ENCODE results near the gene ZNF664.
"Not testable (repeated sequence)": the region's sequence is repeated elsewhere in the genome, so short reads cannot be mapped to it uniquely, and the experiment has no call there.

ZNF664 gene

DNA sequence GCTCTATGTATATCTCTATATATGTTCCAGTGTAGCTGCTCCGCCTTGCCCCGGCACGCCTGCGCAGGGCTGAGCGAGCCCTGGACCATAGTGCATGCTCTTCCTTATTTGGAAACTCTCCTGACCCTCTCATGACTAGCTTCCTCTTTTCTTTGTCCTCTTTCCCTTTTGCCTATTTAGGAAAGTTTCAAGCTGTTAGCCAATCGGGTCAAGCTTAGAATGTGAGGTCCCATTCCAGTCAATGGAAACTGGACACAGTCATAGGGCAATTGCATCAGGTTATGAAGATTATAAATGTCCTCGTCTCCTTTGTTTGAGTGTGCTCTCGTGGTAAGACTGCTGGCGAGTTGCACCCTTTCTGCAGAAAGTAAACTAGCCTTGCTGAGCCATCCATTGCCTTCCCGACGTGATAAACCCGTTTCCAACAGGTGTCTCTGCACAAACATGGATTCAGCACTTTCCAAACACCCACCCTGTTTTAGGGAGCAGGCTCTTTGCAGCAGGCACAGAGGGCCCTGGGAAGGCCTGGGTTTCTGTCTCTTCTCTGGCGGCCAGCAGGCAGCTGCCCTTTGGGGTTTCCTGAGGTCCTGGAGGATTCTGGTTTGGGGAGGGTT lies 31.3 kb upstream of the ZNF664 start:
- DNase-seq (ENCODE audit: low read depth, low spot score) = no peak

GRCh38 chr12:123942238-123942653 lies 30.8 kb upstream of the ZNF664 start:
- DNase-seq (ENCODE audit: low read depth, low spot score) = no peak

DNA sequence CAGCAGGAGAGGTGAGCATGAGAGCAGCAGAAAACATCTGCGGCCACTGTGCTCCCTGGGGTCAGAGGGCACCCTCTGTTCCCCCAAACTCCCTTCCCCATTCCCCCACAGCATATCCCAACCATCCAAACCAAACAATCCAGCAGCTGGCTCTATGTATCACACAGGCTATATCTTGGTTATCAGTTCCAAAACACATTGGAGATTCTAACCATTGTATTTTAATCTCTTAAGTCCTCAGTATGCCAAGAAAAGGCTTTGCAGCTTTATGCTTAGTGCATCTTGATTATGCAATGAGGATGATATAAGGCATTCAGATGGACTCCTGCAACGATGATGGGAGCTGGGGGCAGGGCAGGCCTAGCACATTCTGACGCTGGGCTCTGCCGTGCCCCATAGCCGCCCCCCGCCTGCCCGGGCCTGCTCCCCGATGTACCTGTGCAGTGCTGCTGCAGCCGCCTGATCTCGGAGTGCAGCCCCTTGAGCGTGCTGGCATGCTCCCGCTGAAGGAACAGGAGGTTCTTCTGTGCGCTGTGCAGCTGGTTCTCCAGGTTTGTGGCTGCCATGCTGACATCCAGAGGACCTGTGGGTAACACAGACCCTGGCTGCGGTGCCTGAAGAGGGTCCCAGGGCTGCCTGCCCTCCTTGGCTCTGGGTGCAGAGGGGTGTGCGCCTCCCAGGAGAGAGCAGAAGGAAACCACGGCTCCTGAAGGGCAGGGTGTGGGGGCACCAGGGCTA lies 29.9 kb upstream of the ZNF664 start:
- no peak for DNase-seq (ENCODE audit: low read depth, low spot score)

GRCh38 chr12:123943816-123944215 lies 29.2 kb upstream of the ZNF664 start:
- DNase-seq (ENCODE audit: low read depth, low spot score) = no peak

DNA sequence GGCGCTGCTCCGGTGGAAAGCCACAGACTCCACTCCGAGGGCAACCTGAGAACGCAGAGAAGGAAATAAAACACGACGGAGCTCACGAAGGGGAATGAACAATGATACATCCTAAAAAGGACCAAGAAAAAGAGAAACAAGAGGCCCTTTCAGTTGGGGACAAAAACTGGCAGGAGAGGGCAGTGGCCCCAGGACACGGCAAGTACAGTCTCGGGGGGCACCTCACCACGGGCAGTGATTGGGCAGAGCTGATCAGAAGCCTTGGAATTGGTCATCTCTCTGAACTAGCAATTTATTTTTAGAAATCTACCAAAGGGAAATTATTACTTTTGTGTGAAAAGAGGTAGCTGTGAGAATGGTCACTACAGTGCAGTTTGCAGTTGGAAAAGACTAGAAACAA lies 28.3 kb upstream of the ZNF664 start:
- no peak for DNase-seq (ENCODE audit: low read depth, low spot score)

DNA sequence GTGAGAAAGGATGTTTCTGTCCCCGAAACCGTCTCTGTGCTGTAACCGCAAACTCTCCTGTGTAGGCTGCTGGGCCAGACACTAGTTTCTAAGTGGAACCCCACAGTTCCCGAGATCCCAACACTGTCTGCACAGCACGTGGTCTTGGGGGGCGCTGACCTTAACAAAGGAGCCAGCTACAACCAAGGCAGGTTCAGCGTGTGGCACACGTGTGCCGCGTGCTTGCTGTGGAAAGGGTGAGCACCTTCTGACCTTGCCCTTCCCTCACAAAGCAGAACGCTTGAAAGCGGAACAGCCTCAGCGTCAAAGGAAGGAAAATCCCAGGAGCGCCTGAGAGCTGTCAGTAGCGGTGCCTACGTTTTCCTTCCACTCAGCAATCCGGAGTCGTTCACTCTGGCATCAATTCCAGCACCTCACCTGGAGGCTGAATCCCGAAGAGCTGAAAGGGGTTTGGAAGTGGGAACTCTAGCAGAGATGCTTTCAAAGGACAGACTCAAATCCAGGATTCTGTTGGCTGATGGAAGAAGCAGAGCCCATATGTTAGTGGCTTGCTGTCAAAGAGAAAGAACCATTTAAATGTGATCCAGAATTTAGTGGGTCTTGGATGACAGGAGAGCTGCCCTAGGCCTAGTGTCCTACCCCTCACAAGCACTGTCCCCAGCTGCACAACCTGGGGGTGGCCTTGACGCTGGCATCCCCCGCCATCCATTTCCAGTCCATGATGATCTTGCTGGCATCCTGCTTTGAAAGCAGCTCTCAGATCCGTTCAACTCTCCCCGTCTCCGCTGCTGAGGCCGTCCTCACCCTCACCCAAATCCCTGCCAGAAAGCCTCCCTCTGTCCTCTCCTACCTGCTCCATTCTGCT lies 27.5 kb upstream of the ZNF664 start:
- no peak for DNase-seq (ENCODE audit: low read depth, low spot score)

DNA sequence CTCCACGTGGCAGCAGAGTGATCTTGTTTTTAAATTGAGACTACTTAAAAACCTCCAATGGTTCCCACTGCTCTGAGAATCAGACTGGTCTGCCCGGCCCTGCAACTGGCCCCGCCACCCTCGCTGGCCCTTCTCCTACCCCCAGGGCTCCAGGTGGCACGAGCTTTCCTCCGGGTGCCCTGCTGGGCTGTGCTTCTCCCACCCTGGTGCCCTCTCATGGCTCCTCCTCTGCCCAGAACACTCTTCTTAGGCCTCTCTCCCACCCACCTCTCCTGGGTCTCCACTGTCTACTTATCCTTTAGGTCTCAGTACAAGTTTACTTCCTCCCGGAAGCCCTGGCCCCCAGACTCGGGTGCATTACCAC lies 26.9 kb upstream of the ZNF664 start:
- DNase-seq (ENCODE audit: low read depth, low spot score) = no peak

DNA sequence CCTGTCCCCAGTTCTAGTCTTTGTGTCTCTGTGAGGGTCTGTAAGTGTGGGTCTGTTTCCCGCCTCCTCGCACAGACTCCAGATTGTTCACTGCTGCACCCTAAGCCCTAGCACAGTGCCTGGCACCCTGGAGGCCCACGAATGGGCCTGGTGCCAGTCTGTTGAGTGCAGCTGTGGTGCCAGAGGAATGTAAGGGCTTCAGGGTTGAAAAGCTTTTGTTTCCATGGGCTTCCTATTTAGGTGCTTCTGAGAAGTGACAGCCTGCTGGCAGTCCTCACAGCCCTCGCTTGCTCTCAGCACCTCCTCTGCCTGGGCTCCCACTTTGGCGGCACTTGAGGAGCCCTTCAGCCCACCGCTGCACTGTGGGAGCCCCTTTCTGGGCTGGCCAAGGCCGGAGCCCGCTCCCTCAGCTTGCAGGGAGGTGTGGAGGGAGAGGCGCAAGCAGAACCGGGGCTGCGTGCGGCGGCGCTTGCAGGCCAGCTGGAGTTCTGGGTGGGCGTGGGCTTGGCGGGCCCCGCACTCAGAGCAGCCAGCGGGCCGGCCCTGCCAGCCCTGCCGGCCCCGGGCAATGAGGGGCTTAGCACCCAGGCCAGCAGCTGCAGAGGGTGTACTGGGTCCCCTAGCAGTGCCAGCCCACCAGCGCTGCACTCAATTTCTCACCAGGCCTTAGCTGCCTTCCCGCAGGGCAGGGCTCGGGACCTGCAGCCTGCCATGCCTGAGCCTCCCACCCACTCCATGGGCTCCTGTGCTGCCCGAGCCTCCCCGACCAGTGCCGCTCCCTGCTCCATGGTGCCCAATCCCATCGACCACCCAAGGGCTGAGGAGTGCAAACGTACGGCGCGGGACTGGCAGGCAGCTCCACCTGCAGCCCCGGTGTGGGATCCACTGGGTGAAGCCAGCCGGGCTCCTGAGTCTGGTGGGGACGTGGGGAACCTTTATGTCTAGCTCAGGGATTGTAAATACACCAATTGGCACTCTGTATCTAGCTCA lies 26.2 kb upstream of the ZNF664 start:
- not testable (repeated sequence) for DNase-seq (ENCODE audit: low read depth, low spot score)

GRCh38 chr12:123947531-123947930 lies 25.5 kb upstream of the ZNF664 start:
- DNase-seq (ENCODE audit: low read depth, low spot score) = not testable (repeated sequence)

DNA sequence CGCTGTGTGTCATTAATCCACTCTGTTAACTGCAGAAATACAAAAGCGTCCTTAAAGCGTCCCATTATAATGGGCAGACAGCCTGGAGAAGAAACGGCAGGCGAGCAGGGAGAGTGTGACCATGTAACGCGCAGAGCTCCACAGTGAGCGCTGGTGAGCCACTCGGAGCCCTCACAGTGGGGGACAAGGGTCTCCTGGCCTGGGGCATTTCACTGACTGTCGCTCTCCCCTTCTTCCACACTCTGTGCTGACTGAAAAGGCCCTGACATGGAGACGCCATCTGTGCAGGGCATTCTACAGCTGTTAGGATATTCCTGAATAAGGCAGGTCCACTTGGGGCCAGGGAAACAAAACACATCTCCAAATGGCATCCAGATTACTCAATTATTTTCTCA lies 24.6 kb upstream of the ZNF664 start:
- DNase-seq (ENCODE audit: low read depth, low spot score) = no peak

GRCh38 chr12:123948796-123949769 lies 23.9 kb upstream of the ZNF664 start:
- no peak for DNase-seq (ENCODE audit: low read depth, low spot score)

GRCh38 chr12:123949770-123950165 lies 23.2 kb upstream of the ZNF664 start:
- DNase-seq (ENCODE audit: low read depth, low spot score) = no peak

DNA sequence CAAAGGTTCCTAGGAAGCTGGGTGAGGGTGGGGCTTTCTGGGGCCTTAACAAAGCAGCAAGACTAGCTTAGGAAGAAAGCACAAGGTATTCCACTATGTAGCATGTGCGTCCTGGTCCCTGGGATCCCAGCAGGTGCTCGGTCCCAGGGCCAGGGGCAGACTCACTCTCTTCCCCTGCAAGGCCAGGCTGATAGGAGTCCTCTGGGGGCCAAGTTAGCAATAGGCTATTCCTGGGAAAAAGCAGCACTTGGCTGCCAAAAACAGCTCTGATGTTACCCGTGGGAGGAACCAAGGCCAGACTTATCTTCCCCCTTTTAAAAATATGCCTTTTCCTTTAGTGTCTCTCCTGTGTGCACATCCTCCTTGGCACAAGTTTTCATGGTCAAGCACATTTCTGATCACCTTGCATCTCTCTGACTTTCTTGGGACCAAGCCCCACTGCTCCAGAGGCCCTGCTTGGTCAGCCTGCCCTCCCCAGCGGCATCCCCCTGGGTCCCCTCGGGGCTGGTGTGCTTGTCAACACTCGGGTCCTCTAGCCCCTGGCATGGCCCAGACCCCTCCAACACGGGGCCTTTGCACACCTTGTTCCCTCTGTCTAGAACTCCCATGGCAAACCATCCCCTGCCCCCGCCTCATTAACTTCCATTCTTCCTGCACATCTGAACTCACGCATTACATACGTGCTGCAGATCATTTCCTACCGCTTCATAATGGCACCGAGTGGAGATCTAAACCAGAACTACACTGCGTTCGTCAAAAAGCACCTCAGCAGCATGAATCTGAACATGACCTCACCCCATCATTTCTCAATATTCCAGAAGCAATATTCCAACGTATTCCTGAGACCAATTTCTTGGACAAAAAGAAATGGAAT lies 22.3 kb upstream of the ZNF664 start:
- no peak for DNase-seq (ENCODE audit: low read depth, low spot score)

DNA sequence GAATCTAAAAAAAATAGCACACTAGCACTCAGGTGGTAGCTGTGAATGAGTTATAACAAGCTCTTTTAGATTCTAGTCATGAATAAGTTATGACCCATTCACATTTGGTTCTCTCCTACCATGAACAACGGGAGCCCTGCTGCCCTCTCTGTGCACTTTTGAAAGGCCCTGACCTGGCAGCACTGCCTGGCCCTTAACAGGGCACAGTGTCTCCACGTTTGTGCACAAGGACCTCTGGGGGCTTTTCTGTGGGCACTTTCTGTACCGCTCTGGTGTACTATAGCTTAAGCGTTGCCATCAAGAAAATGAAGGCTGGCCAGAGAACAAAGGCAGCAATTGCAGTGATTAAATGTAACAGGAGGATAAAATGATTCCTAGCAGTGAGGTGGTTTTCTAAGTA lies 21.5 kb upstream of the ZNF664 start:
- DNase-seq (ENCODE audit: low read depth, low spot score) = no peak

DNA sequence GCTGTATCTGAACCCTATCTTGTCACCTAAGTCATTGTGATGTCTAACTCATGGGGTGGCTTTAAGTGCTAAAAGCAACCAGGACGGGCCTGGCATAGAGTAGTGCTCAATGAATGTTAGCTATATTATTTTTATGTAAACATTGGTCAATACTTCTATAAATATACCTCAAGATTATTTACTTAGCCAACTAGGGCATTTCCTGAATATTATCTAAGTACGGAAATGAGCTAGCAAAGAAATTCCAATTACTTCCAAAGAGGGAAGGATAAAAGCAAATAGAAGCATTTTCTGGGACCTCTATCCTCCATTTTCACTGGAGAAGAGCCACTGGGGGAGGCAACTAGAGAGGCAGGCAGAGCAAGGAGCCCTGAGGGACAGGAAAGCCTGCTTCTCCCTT lies 21.0 kb upstream of the ZNF664 start:
- no peak for DNase-seq (ENCODE audit: low read depth, low spot score)

- no peak for DNase-seq (ENCODE audit: low read depth, low spot score)
These were observed 18.2 kb upstream of the ZNF664 start for GRCh38 chr12:123954647-123955350.

DNA sequence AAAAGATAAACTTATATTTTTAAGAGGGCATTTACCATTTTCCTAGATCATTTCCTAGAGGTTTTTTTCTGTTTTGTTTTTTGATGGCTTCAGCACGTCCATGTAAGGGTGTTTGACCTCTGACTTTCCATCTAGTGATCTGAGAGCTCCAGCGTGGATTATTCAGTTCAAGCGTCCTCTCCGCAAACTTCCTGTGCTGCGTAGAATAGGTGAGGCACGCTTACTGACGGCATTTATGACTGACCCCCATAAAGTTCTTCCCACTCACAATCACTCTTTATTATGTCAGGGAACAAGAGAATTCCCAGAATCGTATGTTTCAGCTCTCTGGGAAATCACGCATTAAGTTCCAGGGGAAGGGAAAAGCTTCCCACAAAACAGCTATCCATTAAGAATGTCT lies 16.8 kb upstream of the ZNF664 start:
- DNase-seq (ENCODE audit: low read depth, low spot score) = no peak

DNA sequence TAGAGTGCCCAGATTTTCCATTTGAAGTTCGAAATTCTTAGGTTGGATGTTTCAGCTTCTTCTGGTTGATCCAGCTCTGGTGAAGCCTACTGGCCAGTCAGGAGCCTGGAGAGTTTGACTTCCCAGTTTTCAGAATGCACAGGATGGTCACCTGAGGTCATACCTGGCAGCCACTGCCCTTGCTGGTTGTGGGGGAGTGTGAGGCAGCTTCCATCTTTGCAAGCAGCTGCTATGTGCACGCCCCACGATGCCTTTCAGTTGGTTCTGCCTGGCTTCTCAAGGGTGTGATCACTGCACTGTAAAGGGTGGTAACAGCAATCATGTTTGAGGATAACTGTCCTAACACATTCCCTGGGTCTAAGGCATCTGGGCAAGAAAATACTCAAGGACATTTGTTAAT lies 15.8 kb upstream of the ZNF664 start:
- no peak for DNase-seq (ENCODE audit: low read depth, low spot score)

DNA sequence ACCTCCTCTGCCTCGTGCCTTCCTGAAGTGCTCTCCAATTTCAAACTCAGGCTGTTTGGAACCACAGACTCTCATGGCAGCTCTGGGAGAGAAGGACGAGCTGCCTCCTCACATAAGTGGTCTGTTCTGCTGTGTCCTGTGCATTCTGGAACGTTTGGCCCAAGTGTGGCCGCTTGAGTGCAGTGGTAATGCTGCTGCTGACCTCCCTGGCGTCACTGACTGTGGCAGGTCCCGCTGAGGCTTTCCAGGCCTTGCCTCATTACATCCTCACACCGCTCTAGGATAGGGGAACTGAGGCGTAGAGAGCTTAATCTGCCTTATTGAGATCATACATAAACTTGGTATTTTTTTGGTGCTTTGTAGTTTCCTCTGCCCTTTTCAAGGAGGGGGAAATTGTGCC lies 14.6 kb upstream of the ZNF664 start:
- no peak for DNase-seq (ENCODE audit: low read depth, low spot score)

All from activated naive CD8-positive, alpha-beta T cell treated with anti-CD3 and anti-CD28 coated beads, Interleukin-2, amount 50 U/mL, for 16 hours (primary cell).